Uterine smooth muscle cell (primary cell): ENCODE measurements around the gene ZBTB32. TPM values are rescaled to one million over a fixed set of nuclear protein-coding genes. Genes with fewer than 3 reads are reported as not detected.

Experiments used
- total RNA-seq: library from RNA; depleted of rRNA; stranded (reverse); fragments of >200 nt; gene quantifications from 2 replicates; pipeline ENCODE4 v1.2.3, GENCODE V29; 2014

Gene ZBTB32, protein sequence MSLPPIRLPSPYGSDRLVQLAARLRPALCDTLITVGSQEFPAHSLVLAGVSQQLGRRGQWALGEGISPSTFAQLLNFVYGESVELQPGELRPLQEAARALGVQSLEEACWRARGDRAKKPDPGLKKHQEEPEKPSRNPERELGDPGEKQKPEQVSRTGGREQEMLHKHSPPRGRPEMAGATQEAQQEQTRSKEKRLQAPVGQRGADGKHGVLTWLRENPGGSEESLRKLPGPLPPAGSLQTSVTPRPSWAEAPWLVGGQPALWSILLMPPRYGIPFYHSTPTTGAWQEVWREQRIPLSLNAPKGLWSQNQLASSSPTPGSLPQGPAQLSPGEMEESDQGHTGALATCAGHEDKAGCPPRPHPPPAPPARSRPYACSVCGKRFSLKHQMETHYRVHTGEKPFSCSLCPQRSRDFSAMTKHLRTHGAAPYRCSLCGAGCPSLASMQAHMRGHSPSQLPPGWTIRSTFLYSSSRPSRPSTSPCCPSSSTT
- total RNA-seq: not detected in 2 replicates

DNA sequence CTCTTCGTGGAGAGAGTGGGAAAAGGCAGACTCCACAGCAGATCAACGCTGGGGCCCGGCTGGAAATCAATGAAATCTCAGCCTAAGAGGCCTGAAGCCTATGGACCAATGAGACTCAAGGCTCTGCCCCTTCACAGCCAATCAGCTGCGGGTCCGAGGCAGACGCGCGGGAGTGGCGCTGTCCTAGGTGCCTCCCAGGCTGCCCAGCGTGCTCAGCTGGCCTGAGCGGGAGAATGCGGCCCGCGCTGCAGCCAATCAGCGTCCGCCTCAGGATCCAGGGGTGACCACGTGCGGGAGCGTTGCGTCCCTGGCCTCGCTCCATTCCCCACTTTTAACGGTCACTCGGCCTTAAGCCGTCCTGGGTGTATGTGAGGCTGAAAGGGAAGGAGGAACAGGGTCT is at the start of gene ZBTB32:
Gene ZBTB32, plus strand, starts transcription at position 341 of the 400 bp plus-strand sequence. CDS start 10,069 bp downstream, outside the sequence.

DNA sequence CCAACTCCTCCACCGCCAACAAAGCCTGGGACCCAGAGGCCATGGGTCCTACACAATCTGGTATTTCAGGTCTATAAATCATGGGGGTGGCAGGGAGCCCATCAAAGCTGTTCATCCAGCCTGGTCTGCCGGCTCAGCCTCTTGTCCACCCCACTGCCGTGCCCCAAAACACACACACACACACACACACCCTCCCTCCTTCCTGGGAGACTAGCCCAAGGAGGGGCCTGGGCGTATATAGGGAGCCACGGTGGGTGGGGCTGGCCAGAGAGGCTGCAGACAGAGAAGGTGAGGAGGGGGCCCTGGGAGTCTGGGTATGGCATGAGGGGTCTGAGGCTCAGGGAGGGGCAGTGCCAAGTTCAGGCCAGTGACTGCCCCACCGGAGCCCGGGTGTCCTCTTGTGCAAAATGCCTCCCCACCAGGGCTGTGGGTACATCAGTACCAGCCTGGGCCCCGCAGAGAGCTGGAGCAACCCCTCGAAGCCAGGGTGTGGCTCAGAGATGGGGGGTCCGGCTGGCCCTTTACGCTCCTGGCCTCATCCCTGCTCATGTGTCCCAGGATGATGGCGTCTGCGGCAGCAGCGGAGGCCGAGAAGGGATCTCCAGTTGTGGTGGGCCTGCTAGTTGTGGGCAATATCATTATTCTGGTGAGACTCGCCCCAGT is 38.0 kb upstream of the ZBTB32 start, which contains the start of gene UPK1A:
Gene UPK1A, plus strand, starts transcription at position 267 of the 663 bp plus-strand sequence. Its CDS starts 296 bp downstream, at position 563.

DNA sequence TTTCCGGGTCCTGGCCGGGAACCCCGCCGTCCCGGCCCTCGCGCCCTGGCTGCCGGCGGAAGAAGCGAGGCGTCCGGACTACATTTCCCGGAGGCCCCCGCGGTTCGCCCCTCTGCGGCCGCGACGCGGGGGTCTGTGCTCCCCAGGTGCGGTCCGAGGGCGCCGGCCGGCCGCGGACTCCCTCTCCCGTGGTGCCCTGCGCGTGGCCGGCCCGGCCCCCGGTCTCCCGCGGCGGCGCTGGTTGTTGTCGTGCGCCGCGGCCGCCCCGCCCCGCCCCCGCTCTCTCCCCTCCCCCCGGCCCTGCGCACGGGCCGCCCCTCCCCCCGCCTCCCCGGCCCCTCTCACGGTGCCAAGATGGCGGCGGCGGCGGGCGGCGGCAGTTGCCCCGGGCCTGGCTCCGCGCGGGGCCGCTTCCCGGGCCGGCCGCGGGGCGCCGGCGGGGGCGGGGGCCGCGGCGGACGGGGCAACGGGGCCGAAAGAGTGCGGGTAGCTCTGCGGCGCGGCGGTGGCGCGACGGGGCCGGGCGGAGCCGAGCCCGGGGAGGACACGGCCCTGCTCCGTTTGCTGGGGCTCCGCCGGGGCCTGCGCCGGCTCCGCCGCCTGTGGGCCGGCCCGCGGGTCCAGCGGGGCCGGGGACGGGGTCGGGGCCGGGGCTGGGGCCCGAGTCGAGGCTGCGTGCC is 13.4 kb downstream of the ZBTB32 start, which contains the start of gene KMT2B:
Gene KMT2B, plus strand, starts transcription at position 339 of the 680 bp plus-strand sequence. Its CDS starts 16 bp downstream, at position 355.

DNA sequence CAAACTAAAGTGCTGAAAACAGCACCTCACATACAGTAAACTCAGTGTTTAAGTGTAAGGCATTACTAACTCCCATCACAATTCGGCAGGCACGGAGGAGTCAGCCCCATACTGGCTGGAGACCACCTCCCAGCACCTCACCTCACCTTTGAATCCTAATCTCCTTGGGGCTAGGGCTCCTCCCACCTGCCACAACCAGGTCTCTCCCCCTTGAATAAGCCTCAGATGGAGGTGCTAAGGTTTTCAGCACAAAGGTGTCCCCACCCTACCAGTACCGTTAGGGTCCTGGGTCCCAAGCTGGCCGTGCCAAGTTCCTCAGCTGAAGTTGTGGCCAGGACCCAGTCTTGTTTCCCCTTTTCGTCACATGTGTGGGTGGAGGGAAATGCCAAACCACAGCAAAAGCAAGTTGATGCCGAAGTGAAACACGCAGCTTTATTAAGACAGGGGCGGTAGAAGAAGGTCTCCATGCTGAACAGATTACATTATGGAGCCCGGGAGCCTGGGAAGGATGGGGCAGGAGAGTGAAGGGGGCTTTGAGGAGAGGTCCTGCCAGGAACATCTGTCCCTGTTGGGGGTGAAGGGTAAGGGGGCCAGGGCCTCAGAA is 37.9 kb downstream of the ZBTB32 start, which contains the start of gene IGFLR1:
Gene IGFLR1, minus strand, starts transcription at position 332 of the 604 bp plus-strand sequence. CDS start 1,272 bp downstream, outside the sequence.

DNA sequence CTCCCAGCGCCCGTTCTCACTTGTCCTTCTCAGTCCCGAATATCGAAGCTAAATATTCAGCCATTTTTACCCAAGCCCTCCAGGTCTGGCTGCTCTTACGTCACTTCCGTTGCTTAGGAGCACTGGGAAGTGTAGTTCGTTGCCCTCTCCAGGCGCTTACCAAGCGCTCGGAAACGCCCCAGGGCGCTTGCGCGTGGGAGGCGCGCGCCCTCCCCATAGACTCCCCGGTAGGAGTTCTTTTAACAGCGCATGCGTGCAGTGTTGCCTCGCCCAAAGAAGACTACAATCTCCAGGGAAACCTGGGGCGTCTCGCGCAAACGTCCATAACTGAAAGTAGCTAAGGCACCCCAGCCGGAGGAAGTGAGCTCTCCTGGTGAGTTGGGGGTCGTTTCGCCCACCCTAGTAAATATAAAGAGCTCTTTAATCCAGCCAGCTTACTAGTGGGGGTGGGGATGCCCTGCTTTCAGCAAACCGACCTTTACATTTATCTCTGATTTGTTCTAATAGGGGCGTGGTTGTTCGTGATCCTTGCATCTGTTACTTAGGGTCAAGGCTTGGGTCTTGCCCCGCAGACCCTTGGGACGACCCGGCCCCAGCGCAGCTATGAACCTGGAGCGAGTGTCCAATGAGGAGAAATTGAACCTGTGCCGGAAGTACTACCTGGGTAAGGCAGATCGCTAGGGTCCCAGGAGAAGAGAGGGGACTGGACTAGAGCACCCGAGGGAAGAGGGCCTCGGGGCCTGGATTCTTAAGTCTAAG is 41.1 kb downstream of the ZBTB32 start, which contains the start of the genes PSENEN and U2AF1L4:
Gene PSENEN, plus strand, starts transcription at position 324 of the 759 bp plus-strand sequence. Its CDS starts 280 bp downstream, at position 604.
Gene U2AF1L4, minus strand, starts transcription at position 91 of the 759 bp plus-strand sequence. Its CDS starts 27 bp downstream, at position 64.

DNA sequence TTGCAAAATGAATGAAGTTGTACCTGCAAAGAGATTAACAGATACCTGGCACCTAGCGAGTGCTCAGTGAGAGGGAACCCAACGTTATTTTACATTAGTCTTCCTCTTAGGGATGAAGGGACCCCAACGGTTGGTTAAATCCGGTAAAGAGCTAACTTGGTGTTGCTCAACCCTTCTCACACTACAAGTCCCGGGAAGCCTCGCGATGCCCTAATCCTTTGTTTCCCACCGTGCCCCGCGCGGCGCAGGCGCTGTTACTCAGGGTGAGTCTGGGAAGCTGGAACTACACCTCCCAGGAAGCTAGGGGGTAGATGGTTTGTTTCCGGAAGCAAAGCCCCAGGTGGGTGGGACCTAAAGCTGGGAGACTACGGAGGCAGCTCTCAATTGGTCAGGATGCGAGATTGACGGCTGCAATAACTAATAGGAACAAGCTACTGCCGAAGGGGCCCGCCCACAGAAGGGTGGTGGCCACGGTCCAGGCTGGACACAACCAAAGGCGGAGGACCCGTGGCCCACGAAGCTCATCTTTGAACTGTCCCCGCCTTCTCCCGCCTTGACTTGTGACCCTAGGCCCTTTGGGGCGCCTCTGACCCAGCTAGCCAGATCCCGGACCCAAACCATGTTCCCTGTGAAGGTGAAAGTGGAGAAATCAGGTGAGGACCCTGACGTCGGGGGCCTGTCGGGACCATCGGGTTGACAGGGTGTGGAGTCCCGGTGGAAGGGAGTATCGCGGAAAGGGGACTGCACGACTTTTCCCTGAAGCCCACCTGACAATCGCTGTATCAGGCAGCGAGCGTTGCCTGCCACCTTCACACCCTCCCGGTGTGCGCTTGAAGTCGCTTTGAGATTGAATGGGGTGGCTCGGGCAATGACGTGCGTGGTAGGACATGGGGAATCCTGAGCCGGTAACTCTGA is 44.0 kb downstream of the ZBTB32 start, which contains the start of gene LIN37:
Gene LIN37, plus strand, starts transcription at position 471 of the 915 bp plus-strand sequence. Its CDS starts 149 bp downstream, at position 620.

DNA sequence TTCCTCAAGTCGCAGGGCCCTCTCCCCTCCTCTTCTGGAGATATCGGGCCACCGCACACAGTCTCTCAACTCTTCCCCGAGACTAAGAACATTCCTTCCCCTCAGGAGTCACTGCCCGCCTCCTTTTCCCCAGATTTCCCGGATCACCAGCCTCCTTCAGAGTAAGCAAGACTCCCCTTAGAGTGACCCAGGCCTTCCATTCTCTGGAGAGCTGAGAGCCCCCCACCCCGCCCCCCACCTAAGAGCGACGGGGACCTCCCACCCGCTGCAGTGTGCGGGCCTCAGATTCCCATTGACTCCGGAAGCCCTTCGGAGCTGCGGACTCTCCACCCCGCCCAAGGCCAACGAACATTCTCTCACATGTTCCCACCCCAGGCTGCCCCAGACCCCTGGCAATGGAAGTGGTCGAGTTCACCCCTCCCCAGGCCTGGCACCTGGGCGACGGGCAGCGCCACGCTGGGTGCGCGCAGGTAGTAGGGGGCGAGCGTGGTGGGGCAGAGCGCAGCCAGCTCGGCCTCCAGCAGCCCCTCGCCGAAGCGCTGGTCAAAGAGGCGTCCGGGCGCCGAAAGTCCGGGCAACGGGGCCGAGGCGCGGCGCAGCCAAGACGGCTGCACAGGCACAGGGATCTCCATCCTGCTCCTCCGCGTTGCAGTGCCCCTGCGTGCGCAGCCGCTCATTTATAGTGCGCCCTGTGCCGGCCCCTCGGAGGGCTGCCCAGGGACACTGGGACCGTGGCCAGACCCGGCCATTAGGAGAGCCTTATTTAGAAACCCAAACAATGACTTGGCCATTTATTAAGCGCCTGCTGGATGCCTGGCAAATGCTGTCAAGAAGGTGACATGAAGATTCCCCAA is 52.2 kb downstream of the ZBTB32 start, which contains the start of gene HSPB6:
Gene HSPB6, minus strand, starts transcription at position 653 of the 854 bp plus-strand sequence. Its CDS starts 21 bp downstream, at position 632.

DNA sequence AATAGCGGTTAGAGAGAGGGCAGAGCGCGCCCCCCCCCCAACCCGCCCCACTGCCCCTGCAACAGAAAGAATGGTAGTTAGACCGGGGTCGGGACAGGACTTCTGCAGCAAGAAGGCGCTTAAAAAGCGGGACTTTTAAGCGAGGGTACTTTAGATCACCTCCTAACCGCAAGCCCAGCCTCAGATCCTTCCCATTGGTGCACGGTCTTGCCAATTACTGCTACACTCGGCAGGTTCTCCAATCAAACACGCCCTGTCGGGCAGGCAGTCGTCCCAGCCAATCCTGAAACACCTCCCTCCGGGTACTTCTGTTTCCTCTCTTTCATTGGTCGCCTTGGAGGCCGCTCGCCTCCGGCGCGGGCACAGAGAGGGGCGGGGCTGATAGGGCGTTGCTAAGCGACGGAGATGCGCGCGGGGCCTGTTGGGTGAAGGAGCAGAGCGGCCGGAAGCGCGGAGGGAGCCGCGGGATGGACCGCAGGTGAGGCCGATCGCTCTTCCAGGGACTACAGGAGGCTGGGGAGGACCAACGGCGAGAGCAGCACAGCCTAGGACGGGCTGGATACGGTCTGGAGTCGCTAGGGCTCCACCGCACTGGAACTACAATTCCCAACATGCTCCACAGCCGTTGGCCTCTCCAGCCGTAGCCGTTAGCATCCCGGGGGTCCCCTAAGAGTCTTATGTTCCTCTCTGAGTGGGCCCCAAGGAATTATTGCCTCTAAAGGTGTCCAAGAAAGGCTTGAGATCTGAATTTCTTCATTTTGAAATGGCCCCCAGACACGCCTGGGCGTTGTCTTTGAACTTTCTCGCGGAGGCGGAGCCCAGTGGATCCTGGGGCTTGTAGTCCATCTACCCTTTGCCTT is 53.6 kb downstream of the ZBTB32 start, which contains the start of gene PROSER3:
Gene PROSER3, plus strand, starts transcription at position 428 of the 860 bp plus-strand sequence. Its CDS starts 40 bp downstream, at position 468.

Other genes with a start within 250 kb of the ZBTB32 start
- gene KRTDAP, start 214.1 kb upstream of the ZBTB32 start, total RNA-seq: not detected in 2 replicates
- gene DMKN, start 190.9 kb upstream of the ZBTB32 start, total RNA-seq: 14.1 and 21.9 TPM in 2 replicates
- 1.7 and 4.5 TPM in 2 replicates for gene SBSN, start 176.2 kb upstream of the ZBTB32 start, total RNA-seq
- gene GAPDHS, start 171.1 kb upstream of the ZBTB32 start, total RNA-seq: not detected in 2 replicates
- gene TMEM147, start 158.9 kb upstream of the ZBTB32 start, total RNA-seq: 80.7 and 104 TPM in 2 replicates
- gene ATP4A, start 140.9 kb upstream of the ZBTB32 start, total RNA-seq: not detected in 2 replicates
- gene PMIS2, start 118.4 kb upstream of the ZBTB32 start, total RNA-seq: not detected in 2 replicates
- gene HAUS5, start 91.8 kb upstream of the ZBTB32 start, total RNA-seq: 9.4 and 16.6 TPM in 2 replicates
- gene RBM42, start 75.5 kb upstream of the ZBTB32 start, total RNA-seq: 41.0 and 49.0 TPM in 2 replicates
- gene ETV2, start 62.8 kb upstream of the ZBTB32 start, total RNA-seq: 0.11 and 0.50 TPM in 2 replicates
- gene COX6B1, start 56.2 kb upstream of the ZBTB32 start, total RNA-seq: 324 and 362 TPM in 2 replicates
- gene UPK1A, start 38.0 kb upstream of the ZBTB32 start, total RNA-seq: not detected in 2 replicates
- gene KMT2B, start 13.4 kb downstream of the ZBTB32 start, total RNA-seq: 7.5 TPM in 2 replicates
- gene IGFLR1, start 37.9 kb downstream of the ZBTB32 start, total RNA-seq: 0.62 and 0.66 TPM in 2 replicates
- gene U2AF1L4, start 40.9 kb downstream of the ZBTB32 start, total RNA-seq: 6.1 and 8.9 TPM in 2 replicates
- gene PSENEN, start 41.1 kb downstream of the ZBTB32 start, total RNA-seq: 8.6 and 12.1 TPM in 2 replicates
- 12.2 and 16.5 TPM in 2 replicates for gene LIN37, start 44.0 kb downstream of the ZBTB32 start, total RNA-seq
- gene HSPB6, start 52.5 kb downstream of the ZBTB32 start, total RNA-seq: 49.6 and 161 TPM in 2 replicates
- gene PROSER3, start 53.6 kb downstream of the ZBTB32 start, total RNA-seq: 6.1 and 7.9 TPM in 2 replicates
- 6.2 and 11.7 TPM in 2 replicates for gene ARHGAP33, start 71.0 kb downstream of the ZBTB32 start, total RNA-seq
- not detected in 2 replicates for gene PRODH2, start 108.3 kb downstream of the ZBTB32 start, total RNA-seq
- gene NPHS1, start 147.9 kb downstream of the ZBTB32 start, total RNA-seq: under 0.01 TPM in 1 of 2 replicates, not detected in the other
- not detected in 2 replicates for gene KIRREL2, start 152.4 kb downstream of the ZBTB32 start, total RNA-seq
- 3.5 and 6.7 TPM in 2 replicates for gene APLP1, start 164.0 kb downstream of the ZBTB32 start, total RNA-seq
- 5.6 and 9.9 TPM in 2 replicates for gene NFKBID, start 196.0 kb downstream of the ZBTB32 start, total RNA-seq
- gene HCST, start 198.0 kb downstream of the ZBTB32 start, total RNA-seq: 0.22 and 1.5 TPM in 2 replicates
- gene TYROBP, start 203.7 kb downstream of the ZBTB32 start, total RNA-seq: not detected in 2 replicates
- gene LRFN3, start 231.8 kb downstream of the ZBTB32 start, total RNA-seq: 1.7 and 2.4 TPM in 2 replicates